ENCODE data around the gene PLPP4. TPM values are rescaled to one million over a fixed set of nuclear protein-coding genes. Genes with fewer than 3 reads are reported as not detected.

PLPP4 gene
- total RNA-seq, 1 donor from 2014 or later = not detected

GRCh38 chr10:120606051-120606764 lies 149.2 kb downstream of the PLPP4 start:
- TF ChIP-seq, protein P1, sequence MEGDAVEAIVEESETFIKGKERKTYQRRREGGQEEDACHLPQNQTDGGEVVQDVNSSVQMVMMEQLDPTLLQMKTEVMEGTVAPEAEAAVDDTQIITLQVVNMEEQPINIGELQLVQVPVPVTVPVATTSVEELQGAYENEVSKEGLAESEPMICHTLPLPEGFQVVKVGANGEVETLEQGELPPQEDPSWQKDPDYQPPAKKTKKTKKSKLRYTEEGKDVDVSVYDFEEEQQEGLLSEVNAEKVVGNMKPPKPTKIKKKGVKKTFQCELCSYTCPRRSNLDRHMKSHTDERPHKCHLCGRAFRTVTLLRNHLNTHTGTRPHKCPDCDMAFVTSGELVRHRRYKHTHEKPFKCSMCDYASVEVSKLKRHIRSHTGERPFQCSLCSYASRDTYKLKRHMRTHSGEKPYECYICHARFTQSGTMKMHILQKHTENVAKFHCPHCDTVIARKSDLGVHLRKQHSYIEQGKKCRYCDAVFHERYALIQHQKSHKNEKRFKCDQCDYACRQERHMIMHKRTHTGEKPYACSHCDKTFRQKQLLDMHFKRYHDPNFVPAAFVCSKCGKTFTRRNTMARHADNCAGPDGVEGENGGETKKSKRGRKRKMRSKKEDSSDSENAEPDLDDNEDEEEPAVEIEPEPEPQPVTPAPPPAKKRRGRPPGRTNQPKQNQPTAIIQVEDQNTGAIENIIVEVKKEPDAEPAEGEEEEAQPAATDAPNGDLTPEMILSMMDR (IDR thresholded peaks at IDR 0.05) = no peak
- H3K9me3 Mint-ChIP-seq = no peaks in the 10 kb centered on the region
- H3K4me1 Mint-ChIP-seq = peaks cover 4% of the 10 kb centered on the region
- DNase-seq = no peak
- H3K27ac Mint-ChIP-seq = no peak overlapping the region
- H3K36me3 Mint-ChIP-seq (ENCODE audit: low read depth) = no peaks in the 10 kb centered on the region
- ATAC-seq (ENCODE audit: low read depth) = peak; percentile 28
- no peak overlapping the region for H3K4me3 Mint-ChIP-seq
- intact Hi-C loops (cut with micrococcal nuclease) = no loop called here
- ChIA-PET POLR2A (no interaction called here), CTCF (no interaction called here)
- peaks cover 7% of the 10 kb centered on the region for H3K27me3 Mint-ChIP-seq

- H3K27me3 Mint-ChIP-seq = peaks cover 7% of the 10 kb centered on the region
- no peak overlapping the region for H3K27ac Mint-ChIP-seq
- ATAC-seq (ENCODE audit: low read depth) (no peak), DNase-seq (no peak)
- ChIA-PET CTCF (no interaction called here), POLR2A (no interaction called here)
- no peaks in the 10 kb centered on the region for H3K4me1 Mint-ChIP-seq
- no peaks in the 10 kb centered on the region for H3K9me3 Mint-ChIP-seq
- H3K4me3 Mint-ChIP-seq = no peak overlapping the region
- intact Hi-C loops (cut with micrococcal nuclease) = no loop called here
- TF ChIP-seq, protein P1 (IDR thresholded peaks at IDR 0.05) = no peak
- no peaks in the 10 kb centered on the region for H3K36me3 Mint-ChIP-seq (ENCODE audit: low read depth)
Measured at GRCh38 chr10:120607016-120607709, 150.1 kb downstream of the PLPP4 start.

DNA sequence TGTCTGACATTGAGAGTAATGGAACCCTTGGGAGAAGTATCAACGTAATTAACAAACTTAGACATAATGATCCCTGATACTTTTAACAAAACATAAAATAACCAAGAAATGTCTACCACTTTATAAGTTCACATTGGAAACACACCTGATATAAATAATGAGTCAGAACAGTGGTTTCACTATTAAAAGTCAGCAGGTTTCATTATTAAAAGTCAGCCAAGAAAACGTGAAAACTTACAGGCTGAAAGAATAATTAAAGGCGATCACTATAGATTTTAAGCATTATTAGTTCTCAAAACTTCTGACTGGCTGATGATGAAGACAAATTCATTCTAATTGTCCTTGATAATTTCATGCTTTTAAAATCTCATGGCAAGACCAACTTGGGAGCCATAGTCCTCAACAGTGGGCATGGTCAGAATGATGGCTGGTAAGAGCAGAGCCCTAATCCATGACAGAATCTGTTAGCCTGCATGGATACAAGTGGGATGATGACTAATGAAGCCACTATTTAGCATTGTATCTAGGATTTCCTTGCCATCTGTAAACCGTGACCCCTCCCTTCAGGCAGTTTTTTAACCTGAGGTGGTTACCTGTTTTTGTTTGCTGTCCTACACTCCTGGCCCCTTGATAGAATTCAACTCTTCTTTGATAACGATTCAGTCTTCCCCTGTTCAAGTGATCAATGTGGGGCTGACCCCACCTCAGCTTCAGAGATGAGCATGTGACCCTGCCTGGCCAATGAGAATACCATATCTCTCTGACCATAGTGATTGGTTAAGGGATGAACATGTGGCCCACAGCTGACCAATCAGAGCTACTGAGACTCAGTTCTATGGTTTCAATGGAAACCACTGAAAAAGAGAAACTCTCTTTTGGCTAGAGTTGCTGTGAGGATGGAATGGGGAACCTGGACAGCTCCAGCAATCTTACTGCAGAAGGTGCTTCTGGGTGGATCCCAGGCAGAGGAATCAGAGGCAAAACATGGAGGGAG lies 151.0 kb downstream of the PLPP4 start:
- ATAC-seq (ENCODE audit: low read depth) = no peak
- Mint-ChIP-seq H3K9me3 (no peaks in the 10 kb centered on the region), H3K27me3 (peaks cover 7% of the 10 kb centered on the region), H3K4me1 (no peaks in the 10 kb centered on the region), H3K27ac (no peak overlapping the region), H3K4me3 (no peak overlapping the region), H3K36me3 (ENCODE audit: low read depth) (no peaks in the 10 kb centered on the region)
- TF ChIP-seq, protein P1 (IDR thresholded peaks at IDR 0.05) = no peak
- DNase-seq = no peak
- intact Hi-C loops (cut with micrococcal nuclease) = no loop called here
- CTCF ChIA-PET = no interaction called here
- POLR2A ChIA-PET = no interaction called here

DNA sequence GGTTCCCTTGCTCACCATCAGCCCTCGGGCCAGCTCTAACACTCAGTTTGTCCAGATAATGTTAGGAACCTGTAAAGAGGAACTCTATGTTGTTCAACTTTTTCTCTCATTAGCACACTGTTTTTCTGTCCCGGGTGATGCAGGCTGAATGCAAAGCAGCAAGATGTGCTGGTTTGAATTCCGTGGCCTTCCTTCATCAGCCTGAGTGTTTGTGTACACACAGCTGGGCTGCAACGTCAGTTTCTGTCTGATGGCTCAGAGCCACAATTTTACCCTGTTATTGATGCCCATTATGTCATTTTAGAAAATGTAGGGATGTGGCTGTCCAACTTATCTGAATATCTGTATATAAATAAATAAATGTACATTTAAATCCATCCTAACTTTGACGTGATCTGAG lies 152.0 kb downstream of the PLPP4 start:
- ChIA-PET CTCF (no interaction called here), POLR2A (no interaction called here)
- Mint-ChIP-seq H3K27ac (no peak overlapping the region), H3K9me3 (no peaks in the 10 kb centered on the region), H3K27me3 (peaks cover 8% of the 10 kb centered on the region), H3K4me1 (no peaks in the 10 kb centered on the region), H3K4me3 (no peak overlapping the region), H3K36me3 (ENCODE audit: low read depth) (no peaks in the 10 kb centered on the region)
- intact Hi-C loops (cut with micrococcal nuclease) = no loop called here
- TF ChIP-seq, protein P1 (IDR thresholded peaks at IDR 0.05) = no peak
- no peak for DNase-seq
- no peak for ATAC-seq (ENCODE audit: low read depth)

GRCh38 chr10:120610791-120611190 lies 153.8 kb downstream of the PLPP4 start:
- TF ChIP-seq, protein P1 (IDR thresholded peaks at IDR 0.05) = no peak
- CTCF ChIA-PET = no interaction called here
- Mint-ChIP-seq H3K27me3 (peaks cover 12% of the 10 kb centered on the region), H3K27ac (no peak overlapping the region), H3K9me3 (peaks cover 5% of the 10 kb centered on the region), H3K36me3 (ENCODE audit: low read depth) (no peaks in the 10 kb centered on the region), H3K4me3 (no peak overlapping the region), H3K4me1 (no peaks in the 10 kb centered on the region)
- POLR2A ChIA-PET = no interaction called here
- ATAC-seq (ENCODE audit: low read depth) = no peak
- DNase-seq = no peak
- intact Hi-C loops (cut with micrococcal nuclease) = no loop called here
